Mesenchymal stem cell (in vitro differentiated cells and primary cell): Measurements from ENCODE around the gene NAPA.

Experiments used
- DNase-seq: peaks from one replicate; pipeline ENCODE4 v3.0.0-alpha.2; 2013
- H2AFZ ChIP-seq: one replicate; pipeline ENCODE4 v1.6.1; 2013; ENCODE audit warnings: low read depth, mild to moderate bottlenecking, control low read depth, inconsistent platforms, low read length, moderate library complexity
- H2AK5ac ChIP-seq: 2 replicates; pipeline ENCODE4 v1.6.1; 2013; ENCODE audit warnings: low read length, moderate library complexity, mild to moderate bottlenecking, inconsistent platforms; ENCODE audit not compliant: severe bottlenecking
- H2BK120ac ChIP-seq: one replicate; pipeline ENCODE4 v1.6.1; 2013; ENCODE audit warnings: low read depth, mild to moderate bottlenecking, inconsistent platforms, low read length, moderate library complexity
- H2BK12ac ChIP-seq, 2 experiments: one replicate each; pipeline ENCODE4 v1.6.1; 2013; ENCODE audit warnings: inconsistent platforms in 2 of 2, low read length in 2 of 2, mild to moderate bottlenecking in 2 of 2, moderate library complexity in 2 of 2, control low read depth in 1 of 2
- H2BK15ac ChIP-seq: one replicate; pipeline ENCODE4 v1.6.1; 2013; ENCODE audit warnings: mild to moderate bottlenecking, low read depth, inconsistent platforms; ENCODE audit not compliant: poor library complexity, severe bottlenecking
- H2BK5ac ChIP-seq: 2 replicates; pipeline ENCODE4 v1.6.1; 2013; ENCODE audit warnings: low read depth, mild to moderate bottlenecking, low read length, control low read depth, inconsistent platforms; ENCODE audit not compliant: poor library complexity, severe bottlenecking
- H3K14ac ChIP-seq, 2 experiments: one replicate each; pipeline ENCODE4 v1.6.1; 2013; ENCODE audit warnings: inconsistent platforms in 2 of 2, low read length in 2 of 2, control low read depth in 1 of 2, mild to moderate bottlenecking in 1 of 2, moderate library complexity in 1 of 2
- H3K18ac ChIP-seq, 2 experiments: one replicate each; pipeline ENCODE4 v1.6.1; 2013; ENCODE audit warnings: inconsistent platforms in 2 of 2, low read length in 2 of 2, control low read depth in 1 of 2, low read depth in 1 of 2, mild to moderate bottlenecking in 1 of 2
- H3K23ac ChIP-seq, 2 experiments: one replicate each; pipeline ENCODE4 v1.6.1; 2013; ENCODE audit warnings: inconsistent platforms in 2 of 2, low read length in 2 of 2, mild to moderate bottlenecking in 2 of 2, moderate library complexity in 2 of 2, control low read depth in 1 of 2
- H3K27ac ChIP-seq: 2 replicates; pipeline ENCODE4 v1.5.1; 2013; ENCODE audit warnings: mild to moderate bottlenecking, moderate library complexity, low read length, control low read depth, inconsistent platforms; ENCODE audit not compliant: poor library complexity, severe bottlenecking
- H3K27me3 ChIP-seq, 2 experiments: 2 replicates each; pipeline versions ENCODE4 v1.6.1 to v1.7.0; 2013; ENCODE audit warnings: low read length in 2 of 2, mild to moderate bottlenecking in 2 of 2, moderate library complexity in 2 of 2, control low read depth in 1 of 2, inconsistent platforms in 1 of 2; ENCODE audit not compliant: control insufficient read depth in 1 of 2, insufficient read depth in 1 of 2
- H3K36me3 ChIP-seq, 2 experiments: 2 replicates each; pipeline versions ENCODE4 v1.6.1 to v1.7.0; 2013; ENCODE audit warnings: low read length in 2 of 2, control low read depth in 1 of 2, inconsistent platforms in 1 of 2, low read depth in 1 of 2, mild to moderate bottlenecking in 1 of 2; ENCODE audit not compliant: insufficient read depth in 2 of 2, control insufficient read depth in 1 of 2
- H3K4ac ChIP-seq, 2 experiments: one replicate each; pipeline ENCODE4 v1.6.1; 2013; ENCODE audit warnings: inconsistent platforms in 2 of 2, low read length in 2 of 2, mild to moderate bottlenecking in 2 of 2, moderate library complexity in 2 of 2, control low read depth in 1 of 2, low read depth in 1 of 2
- H3K4me1 ChIP-seq: 2 replicates; pipeline ENCODE4 v1.6.1; 2013; ENCODE audit warnings: low read depth, low read length, control low read depth; ENCODE audit not compliant: control insufficient read depth, insufficient read depth
- H3K4me2 ChIP-seq: 2 replicates; pipeline ENCODE4 v1.6.1; 2013; ENCODE audit warnings: low read length, mild to moderate bottlenecking, inconsistent platforms; ENCODE audit not compliant: poor library complexity, severe bottlenecking
- H3K4me3 ChIP-seq, 2 experiments: 2 replicates each; pipeline versions ENCODE4 v1.5.1 to v1.7.0; 2013; ENCODE audit warnings: low read length in 2 of 2, mild to moderate bottlenecking in 2 of 2, control low read depth in 1 of 2, low read depth in 1 of 2; ENCODE audit not compliant: insufficient read depth in 1 of 2
- H3K79me1 ChIP-seq: replicated peaks from 2 replicates; pipeline ENCODE4 v1.6.1; 2013; ENCODE audit warnings: mild to moderate bottlenecking, control low read depth, low read length, inconsistent platforms; ENCODE audit not compliant: poor library complexity, severe bottlenecking
- H3K9ac ChIP-seq: 2 replicates; pipeline ENCODE4 v1.7.0; 2013; ENCODE audit warnings: mild to moderate bottlenecking, low read length, moderate library complexity
- H3K9me3 ChIP-seq: 2 replicates; pipeline ENCODE4 v1.7.0; 2013; ENCODE audit warnings: mild to moderate bottlenecking, low read length; ENCODE audit not compliant: control insufficient read depth
- H4K8ac ChIP-seq: one replicate; pipeline ENCODE4 v1.6.1; 2013; ENCODE audit warnings: inconsistent platforms, mild to moderate bottlenecking, low read length, moderate library complexity
- H4K91ac ChIP-seq: one replicate; pipeline ENCODE4 v1.6.1; 2013; ENCODE audit warnings: mild to moderate bottlenecking, low read length, inconsistent platforms
- WGBS: methylation state at CpG from one replicate; pipeline ENCODE4 v1.1.7; 2013; ENCODE audit warnings: mixed read lengths; 5-methylcytosine and 5-hydroxymethylcytosine counted together

NAPA gene

DNA sequence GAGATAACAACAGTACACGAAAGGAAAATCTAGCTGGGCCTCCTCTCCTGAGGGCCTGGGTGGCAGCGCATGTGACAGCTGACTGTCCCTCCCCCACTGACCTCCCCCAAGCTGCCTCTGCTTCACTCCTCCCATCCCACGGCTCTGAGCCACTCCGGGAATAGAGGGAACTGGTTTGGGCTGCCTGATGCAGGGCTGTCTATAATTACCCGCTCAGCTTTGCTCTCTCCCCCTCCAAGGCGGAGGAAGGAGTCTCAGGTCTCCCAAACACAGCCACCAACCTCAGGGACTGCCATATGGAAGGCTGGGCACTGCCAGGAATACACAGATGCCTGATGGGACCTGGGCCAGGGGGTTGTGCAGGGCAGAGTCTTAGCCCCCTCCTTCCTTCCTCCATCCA lies 7.9 kb downstream of the NAPA start:
- 81% methylated on average over 6 of the region's 6 CpGs for WGBS
- peak overlapping the region; percentile 18 for H3K9ac ChIP-seq

DNA sequence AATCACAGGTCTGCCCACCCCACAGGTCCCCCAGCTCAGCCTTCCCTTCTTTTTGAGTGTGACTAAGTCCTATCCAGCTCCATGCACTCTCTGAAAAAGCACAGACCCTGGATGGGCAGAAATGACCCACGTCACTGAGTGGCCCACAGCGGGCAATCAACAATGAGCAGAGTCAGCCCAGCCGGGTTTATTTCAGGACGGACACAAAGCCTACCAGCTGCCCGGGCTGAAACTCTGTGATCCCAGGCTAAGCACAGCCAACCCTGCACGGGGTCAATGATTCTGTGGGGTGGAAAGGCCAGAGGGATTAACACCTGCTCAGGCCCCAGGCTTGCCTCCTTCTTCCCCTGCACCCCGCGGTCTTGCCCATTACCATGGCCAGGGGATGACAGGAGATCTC lies 8.4 kb downstream of the NAPA start:
- 94% methylated on average over 8 of the region's 8 CpGs for WGBS
- H4K91ac ChIP-seq: no peak overlapping the region
- H3K4ac ChIP-seq: no peak overlapping the region
- peaks cover 44 to 48% of the 10 kb centered on the region in 2 experiments for H3K36me3 ChIP-seq
- no peak overlapping the region for H2AK5ac ChIP-seq
- no peak overlapping the region for H4K8ac ChIP-seq
- H3K27ac ChIP-seq: no peak overlapping the region
- peaks cover 48% of the 10 kb centered on the region for H3K79me1 ChIP-seq
- H3K14ac ChIP-seq: no peak overlapping the region
- no peaks in the 10 kb centered on the region for H3K27me3 ChIP-seq
- no peak overlapping the region for H2BK12ac ChIP-seq
- no peak for DNase-seq
- no peak overlapping the region for H3K9ac ChIP-seq
- no peak overlapping the region for H2BK5ac ChIP-seq
- H3K4me2 ChIP-seq: no peak overlapping the region
- H3K18ac ChIP-seq: no peak overlapping the region
- peaks cover 15% of the 10 kb centered on the region for H3K4me1 ChIP-seq
- H2BK15ac ChIP-seq: no peak overlapping the region
- H2AFZ ChIP-seq: no peak overlapping the region
- no peak overlapping the region for H3K4me3 ChIP-seq
- no peak overlapping the region for H2BK120ac ChIP-seq
- no peaks in the 10 kb centered on the region for H3K9me3 ChIP-seq
- H3K23ac ChIP-seq: no peak overlapping the region

More for the DNA sequence above, 7.9 kb downstream of the NAPA start:
- Histone ChIP-seq H3K4me3 (no peak overlapping the region), H3K4me2 (no peak overlapping the region), H3K4ac (no peak overlapping the region), H3K23ac (no peak overlapping the region), H3K27ac (no peak overlapping the region), H4K8ac (no peak overlapping the region), H2AFZ (no peak overlapping the region), H3K27me3 (no peaks in the 10 kb centered on the region), H3K4me1 (peaks cover 20% of the 10 kb centered on the region), H4K91ac (peak overlapping the region; percentile 23), H3K14ac (no peak overlapping the region), H3K18ac (no peak overlapping the region), H2AK5ac (no peak overlapping the region), H3K79me1 (peaks cover 48% of the 10 kb centered on the region), H2BK15ac (no peak overlapping the region), H2BK12ac (no peak overlapping the region), H2BK120ac (no peak overlapping the region), H3K9me3 (no peaks in the 10 kb centered on the region), H3K36me3 (peaks cover 44% of the 10 kb centered on the region in 2 experiments), H2BK5ac (no peak overlapping the region)
- DNase-seq: no peak

DNA sequence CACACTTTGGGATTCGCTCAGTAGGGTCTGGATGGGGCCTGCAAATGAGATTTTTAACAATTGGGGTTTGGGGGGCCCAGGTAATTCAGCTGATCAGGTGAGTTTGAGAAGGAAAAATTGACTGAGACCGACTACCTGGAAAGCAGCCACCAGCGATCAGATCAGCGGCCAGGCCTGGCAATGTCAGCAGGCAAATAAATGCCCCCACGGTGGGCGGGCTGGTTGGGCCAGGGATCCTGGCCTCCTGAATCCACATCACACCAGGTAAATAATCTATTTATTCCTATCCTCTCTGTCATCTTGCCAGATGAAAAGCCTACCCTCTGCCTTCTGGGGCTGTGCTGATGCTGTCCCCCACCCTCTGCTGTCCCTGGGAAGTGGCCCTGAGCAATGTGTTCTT lies 9.4 kb downstream of the NAPA start:
- H4K91ac ChIP-seq: no peak overlapping the region
- H3K18ac ChIP-seq: no peak overlapping the region
- H3K14ac ChIP-seq: no peak overlapping the region
- H3K4ac ChIP-seq: no peak overlapping the region
- no peak overlapping the region for H2BK12ac ChIP-seq
- H2AK5ac ChIP-seq: no peak overlapping the region
- H4K8ac ChIP-seq: no peak overlapping the region
- no peak overlapping the region for H2BK120ac ChIP-seq
- peaks cover 10% of the 10 kb centered on the region for H3K4me1 ChIP-seq
- no peaks in the 10 kb centered on the region for H3K9me3 ChIP-seq
- peaks cover 49% of the 10 kb centered on the region in 2 experiments for H3K36me3 ChIP-seq
- no peak overlapping the region for H3K23ac ChIP-seq
- no peak overlapping the region for H2AFZ ChIP-seq
- whole genome bisulfite sequencing: over 99% methylated on average over 6 of the region's 6 CpGs
- no peak overlapping the region for H3K4me3 ChIP-seq
- peaks cover 53% of the 10 kb centered on the region for H3K79me1 ChIP-seq
- H3K27ac ChIP-seq: no peak overlapping the region
- H3K4me2 ChIP-seq: no peak overlapping the region
- no peak overlapping the region for H2BK5ac ChIP-seq
- DNase-seq: no peak
- H2BK15ac ChIP-seq: no peak overlapping the region
- no peaks in the 10 kb centered on the region for H3K27me3 ChIP-seq
- H3K9ac ChIP-seq: no peak overlapping the region

DNA sequence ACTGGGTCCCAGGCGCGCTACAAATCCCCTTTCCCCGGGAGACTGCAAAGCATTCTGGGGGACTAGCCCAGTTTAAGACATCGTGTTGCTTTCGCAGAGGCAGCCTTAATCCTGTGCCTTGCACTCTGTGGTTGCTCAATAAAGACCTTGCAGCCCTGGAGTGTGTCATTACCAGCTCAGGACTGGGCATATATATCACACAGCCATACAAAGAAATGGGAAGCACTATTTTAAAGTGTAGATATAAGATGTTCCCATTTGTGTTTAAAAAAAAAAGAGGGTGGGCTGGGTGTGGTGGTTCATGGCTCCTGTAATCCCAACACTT lies 11.1 kb downstream of the NAPA start:
- Histone ChIP-seq H3K4ac (no peak overlapping the region), H3K4me2 (no peak overlapping the region), H4K91ac (no peak overlapping the region), H3K36me3 (peaks cover 53 to 60% of the 10 kb centered on the region in 2 experiments), H3K9me3 (no peaks in the 10 kb centered on the region), H3K79me1 (peaks cover 62% of the 10 kb centered on the region), H2BK15ac (no peak overlapping the region), H2AFZ (no peak overlapping the region), H2BK120ac (no peak overlapping the region), H3K4me1 (peaks cover 10% of the 10 kb centered on the region), H3K9ac (peak overlapping the region; percentile 6), H3K27ac (no peak overlapping the region), H3K14ac (no peak overlapping the region), H3K23ac (no peak overlapping the region), H2AK5ac (no peak overlapping the region), H2BK12ac (no peak overlapping the region), H3K18ac (no peak overlapping the region), H4K8ac (no peak overlapping the region), H3K4me3 (no peak overlapping the region), H3K27me3 (no peaks in the 10 kb centered on the region), H2BK5ac (no peak overlapping the region)
- 79% methylated on average over 5 of the region's 5 CpGs for WGBS
- no peak for DNase-seq
